HG03025 (cell line): ENCODE data around the gene UBE2L6.

Experiments used
- ATAC-seq: cut with Tn5 transposase; IDR thresholded peaks from one replicate; pipeline ENCODE4 v1.9.1; 2021; ENCODE audit warnings: mild to moderate bottlenecking, moderate library complexity; ENCODE audit not compliant: unreplicated experiment, low FRiP score

The UBE2L6 gene

GRCh38 chr11:57502376-57502775 lies 65.1 kb downstream of the UBE2L6 start:
- ATAC-seq, result no peak

GRCh38 chr11:57501953-57502352 lies 65.5 kb downstream of the UBE2L6 start:
- ATAC-seq, result no peak
